ENCODE data around the gene FKBP9. TPM values are rescaled to one million over a fixed set of nuclear protein-coding genes. Genes with fewer than 3 reads are reported as not detected.
"Not testable (repeated sequence)": the region's sequence is repeated elsewhere in the genome, so short reads cannot be mapped to it uniquely, and the experiment has no call there.

The FKBP9 gene
- total RNA-seq, 1 experiment from 2014 or later: 167 TPM

- not testable (repeated sequence) for DNase-seq (ENCODE audit: low spot score)
Observed at GRCh38 chr7:33005690-33006089, 48.5 kb downstream of the FKBP9 start.

GRCh38 chr7:33009734-33010133 lies 52.5 kb downstream of the FKBP9 start:
- no peak for DNase-seq (ENCODE audit: low spot score)

GRCh38 chr7:33012364-33012763 lies 55.1 kb downstream of the FKBP9 start:
- no peak for DNase-seq (ENCODE audit: low spot score)

GRCh38 chr7:33024189-33024757 lies 67.0 kb downstream of the FKBP9 start:
- DNase-seq (ENCODE audit: low spot score): no peak

- no peak for DNase-seq (ENCODE audit: low spot score)
Observed at GRCh38 chr7:33035776-33036175, 78.5 kb downstream of the FKBP9 start.

GRCh38 chr7:33038639-33039038 lies 81.4 kb downstream of the FKBP9 start:
- DNase-seq (ENCODE audit: low spot score): no peak

GRCh38 chr7:33039257-33039902 lies 82.1 kb downstream of the FKBP9 start:
- peak; percentile 67 for DNase-seq (ENCODE audit: low spot score)

GRCh38 chr7:33039903-33040292 lies 82.7 kb downstream of the FKBP9 start:
- no peak for DNase-seq (ENCODE audit: low spot score)

GRCh38 chr7:33040803-33041516 lies 83.7 kb downstream of the FKBP9 start:
- no peak for DNase-seq (ENCODE audit: low spot score)

GRCh38 chr7:33041631-33042428 lies 84.6 kb downstream of the FKBP9 start:
- no peak for DNase-seq (ENCODE audit: low spot score)

GRCh38 chr7:33043501-33044400 lies 86.5 kb downstream of the FKBP9 start:
- no peak for DNase-seq (ENCODE audit: low spot score)

- no peak for DNase-seq (ENCODE audit: low spot score)
Observed at GRCh38 chr7:33044401-33044718, 87.1 kb downstream of the FKBP9 start.

GRCh38 chr7:33044986-33045385 lies 87.7 kb downstream of the FKBP9 start:
- no peak for DNase-seq (ENCODE audit: low spot score)

GRCh38 chr7:33048257-33048656 lies 91.0 kb downstream of the FKBP9 start:
- DNase-seq (ENCODE audit: low spot score): no peak

GRCh38 chr7:33048704-33049103 lies 91.5 kb downstream of the FKBP9 start:
- DNase-seq (ENCODE audit: low spot score): no peak

- DNase-seq (ENCODE audit: low spot score): peak; percentile 62
Observed at GRCh38 chr7:33050535-33051318, 93.5 kb downstream of the FKBP9 start.

- DNase-seq (ENCODE audit: low spot score): no peak
Observed at GRCh38 chr7:33053721-33054120, 96.5 kb downstream of the FKBP9 start.

- peak; percentile 36 for DNase-seq (ENCODE audit: low spot score)
Observed at GRCh38 chr7:33054261-33054964, 97.2 kb downstream of the FKBP9 start.

- DNase-seq (ENCODE audit: low spot score): no peak
Observed at GRCh38 chr7:33055158-33055557, 97.9 kb downstream of the FKBP9 start.

Data from H4 (cell line).